A549 (cell line): ENCODE measurements around the gene BCAS3. TPM values are rescaled to one million over a fixed set of nuclear protein-coding genes. Genes with fewer than 3 reads are reported as not detected.
A peak's percentile ranks its signal among the peaks of the same experiment; 100 is the strongest.

ENCODE experiments used
- ATAC-seq, 2 experiments: fragments of 200-7000 bp in 1 of 2; fragments of >200 bp in 1 of 2; cut with Nextera tagmentation in 1 of 2; cut with Tn5 transposase in 1 of 2; 3 replicates each; pipeline versions ENCODE4 v1.8.0 to v1.9.1; 2018 to 2020; ENCODE audit warnings: mild to moderate bottlenecking in 1 of 2, moderate library complexity in 1 of 2
- CTCF ChIA-PET: fragments of 300-600 bp; sonication (Branson Sonifier 250); formaldehyde crosslinking; extraction: SDS; loops from one replicate; lab custom pipeline; 2021; ENCODE audit warnings: antibody characterized with exemption, inconsistent platforms; lab: Yijun Ruan, JAX
- POLR2A ChIA-PET: fragments of 350-600 bp; formaldehyde crosslinking; extraction: SDS; loops from one replicate; lab custom pipeline; 2021; ENCODE audit warnings: antibody characterized with exemption, inconsistent platforms; lab: Yijun Ruan, JAX
- DNase-seq, 2 experiments: peaks; one replicate each; pipeline versions ENCODE4 v3.0.0 to v3.0.0-alpha.2; 2011 to 2016; ENCODE audit warnings: low read depth in 1 of 2, low spot score in 1 of 2
- FAIRE-seq: peaks from 2 replicates; lab custom pipeline; 2011; peaks lifted over from hg19 to GRCh38; lab: Jason Lieb, UNC
- H3K27ac ChIP-seq, 2 experiments: fragments of >200 bp; sonication (Bioruptor Twin); formaldehyde crosslinking; 3 replicates each; pipeline ENCODE4 v1.5.1; 2016 to 2017
- H3K4me1 ChIP-seq: fragments of >200 bp; sonication (Bioruptor Twin); formaldehyde crosslinking; 3 replicates; pipeline ENCODE4 v1.6.1; 2016
- H3K4me2 ChIP-seq: fragments of >200 bp; sonication (Bioruptor Twin); formaldehyde crosslinking; 3 replicates; pipeline ENCODE4 v1.6.1; 2016
- H3K4me3 ChIP-seq: fragments of >200 bp; sonication (Bioruptor Twin); formaldehyde crosslinking; 3 replicates; pipeline ENCODE4 v1.5.1; 2016
- H3K9me3 ChIP-seq: fragments of >200 bp; sonication (Bioruptor Twin); formaldehyde crosslinking; 3 replicates; pipeline ENCODE4 v1.6.1; 2016
- BCL3 ChIP-seq: fragments of >200 bp; sonication (Bioruptor Twin); formaldehyde crosslinking; IDR thresholded peaks from 3 replicates; pipeline ENCODE4 v1.6.1; 2016
- BHLHE40 ChIP-seq: IDR thresholded peaks from 2 replicates; pipeline ENCODE4 v1.6.1; 2012; ENCODE audit warnings: low read depth, low read length, inconsistent platforms
- CEBPB ChIP-seq, 2 experiments: fragments of >200 bp in 1 of 2; sonication (Bioruptor Twin) in 1 of 2; formaldehyde crosslinking in 1 of 2; IDR thresholded peaks; 2 replicates each; pipeline ENCODE4 v1.6.1; 2012 to 2016
- CTCF ChIP-seq: fragments of >200 bp; sonication (Bioruptor Twin); formaldehyde crosslinking; IDR thresholded peaks from 3 replicates; pipeline ENCODE4 v1.5.1; 2016
- EHMT2 ChIP-seq: fragments of 200-600 bp; sonication (generic); IDR thresholded peaks from 2 replicates; pipeline ENCODE4 v1.6.1; 2016; ENCODE audit warnings: antibody characterized with exemption, low read depth, mild to moderate bottlenecking, moderate library complexity
- EP300 ChIP-seq, 2 experiments: fragments of >200 bp; sonication (Bioruptor Twin); formaldehyde crosslinking; IDR thresholded peaks; 2 replicates in 1 of 2; 3 replicates in 1 of 2; pipeline ENCODE4 v1.6.1; 2016 to 2017
- FOSL2 ChIP-seq, 2 experiments: fragments of 450-650 bp in 1 of 2; fragments of >200 bp in 1 of 2; sonication (Bioruptor Twin) in 1 of 2; formaldehyde crosslinking; IDR thresholded peaks; 2 replicates each; pipeline versions ENCODE4 v1.5.0 to v1.6.1; 2016 to 2020; ENCODE audit warnings: mild to moderate bottlenecking in 1 of 2, moderate library complexity in 1 of 2
- FOXS1 ChIP-seq: fragments of 250-450 bp; sonication (Bioruptor Pico); IDR thresholded peaks from 2 replicates; pipeline ENCODE4 v1.5.0; 2020; ENCODE audit warnings: mild to moderate bottlenecking, moderate library complexity
- JUN ChIP-seq, 2 experiments: fragments of >200 bp; sonication (Bioruptor Twin); formaldehyde crosslinking; IDR thresholded peaks; 2 replicates in 1 of 2; 3 replicates in 1 of 2; pipeline ENCODE4 v1.6.1; 2016 to 2017
- KDM1A ChIP-seq: fragments of 200-600 bp; sonication (generic); IDR thresholded peaks from 2 replicates; pipeline ENCODE4 v1.6.1; 2016; ENCODE audit warnings: low read depth, mild to moderate bottlenecking
- MAFK ChIP-seq: fragments of 450-650 bp; IDR thresholded peaks from 2 replicates; pipeline ENCODE4 v1.6.1; 2014; ENCODE audit not compliant: partially characterized antibody
- NFE2L2 ChIP-seq: fragments of 150-350 bp; conservative IDR thresholded peaks from 2 replicates; pipeline ENCODE4 v1.6.1; 2014; ENCODE audit warnings: low read length
- NR3C1 ChIP-seq: fragments of >200 bp; sonication (Bioruptor Twin); formaldehyde crosslinking; IDR thresholded peaks from 3 replicates; pipeline ENCODE4 v1.6.1; 2017
- POLR2A ChIP-seq: IDR thresholded peaks from 2 replicates; pipeline ENCODE4 v1.6.1; 2012; ENCODE audit warnings: mild to moderate bottlenecking, low read length
- RAD21 ChIP-seq, 2 experiments: fragments of >200 bp in 1 of 2; sonication (Bioruptor Twin) in 1 of 2; formaldehyde crosslinking in 1 of 2; IDR thresholded peaks in 1 of 2; conservative IDR thresholded peaks in 1 of 2; 2 replicates in 1 of 2; 3 replicates in 1 of 2; pipeline ENCODE4 v1.6.1; 2012 to 2018; ENCODE audit warnings: inconsistent platforms in 1 of 2
- RCOR1 ChIP-seq: fragments of 150-350 bp; IDR thresholded peaks from 2 replicates; pipeline ENCODE4 v1.6.1; 2014; ENCODE audit warnings: antibody characterized with exemption, low read length, low read depth
- SMC3 ChIP-seq: fragments of >200 bp; sonication (Bioruptor Twin); formaldehyde crosslinking; IDR thresholded peaks from 3 replicates; pipeline ENCODE4 v1.6.1; 2018; ENCODE audit warnings: inconsistent platforms
- ZFP36 ChIP-seq: fragments of 450-650 bp; IDR thresholded peaks from 2 replicates; pipeline ENCODE4 v1.6.1; 2014; ENCODE audit warnings: borderline replicate concordance; ENCODE audit not compliant: partially characterized antibody
- ZNF302 ChIP-seq: fragments of 250-450 bp; sonication (Bioruptor Pico); IDR thresholded peaks from 2 replicates; pipeline ENCODE4 v1.9.0; 2021; ENCODE audit warnings: inconsistent platforms, mild to moderate bottlenecking, moderate library complexity
- ZSCAN20 ChIP-seq: fragments of 250-450 bp; sonication (Bioruptor Pico); IDR thresholded peaks from 2 replicates; pipeline ENCODE4 v1.8.0; 2022; ENCODE audit warnings: mild to moderate bottlenecking, moderate library complexity
- WGBS: methylation state at CpG from one replicate; pipeline ENCODE4 v1.1.6; 2017; ENCODE audit errors: missing lambda C conversion rate; 5-methylcytosine and 5-hydroxymethylcytosine counted together
- polyA plus RNA-seq, 4 experiments: library from polyadenylated mRNA; depleted of rRNA in 3 of 4; stranded (reverse); fragments of >200 nt; fragmentation: RNase III in 1 of 4; extraction: RNeasy Plus Mini Kit Qiagen cat#74134 plus additional on column Dnase treatment in 1 of 4; gene quantifications; 2 replicates in 3 of 4; 3 replicates in 1 of 4; pipeline ENCODE4 v1.2.3, GENCODE V29; 2011 to 2017
- TF ChIP-seq, protein P1 (sequence below): IDR thresholded peaks from 2 replicates; pipeline ENCODE4 v1.6.1; 2012

Gene BCAS3
- polyA plus RNA-seq, 2 of the 4 experiments (the other 2 are of a cell fraction) = 14.7 to 43.4 TPM

DNA sequence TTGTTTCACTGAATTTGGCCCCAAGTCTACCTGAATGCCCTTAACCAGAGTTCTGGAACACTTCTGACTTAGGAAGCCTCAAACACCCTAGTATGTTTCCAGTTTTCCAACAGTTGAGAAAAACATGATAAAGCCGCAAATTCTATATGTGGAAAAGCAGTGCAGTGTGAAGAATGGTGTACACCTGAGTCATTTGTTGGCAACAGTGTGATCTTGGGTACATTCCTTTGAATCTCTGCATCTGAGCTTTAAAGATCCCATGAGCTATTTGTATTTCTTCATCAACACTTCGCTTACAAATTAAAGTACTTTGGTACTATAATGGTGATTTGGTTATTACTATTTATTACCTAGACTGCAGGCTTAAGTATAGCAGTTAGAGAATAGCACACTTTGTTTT, 628.4 kb downstream of the BCAS3 start (continued):
- TF ChIP-seq ZFP36 (no peak), RCOR1 (no peak), EHMT2 (no peak), CEBPB (IDR thresholded peaks at IDR 0.05) (no peak), FOSL2 (IDR thresholded peaks at IDR 0.05) (no peak), FOSL2 (CRISPR knock-in tag; IDR thresholded peaks at IDR 0.05) (no peak), NR3C1 (no peak), ZSCAN20 (CRISPR knock-in tag) (no peak)

DNA sequence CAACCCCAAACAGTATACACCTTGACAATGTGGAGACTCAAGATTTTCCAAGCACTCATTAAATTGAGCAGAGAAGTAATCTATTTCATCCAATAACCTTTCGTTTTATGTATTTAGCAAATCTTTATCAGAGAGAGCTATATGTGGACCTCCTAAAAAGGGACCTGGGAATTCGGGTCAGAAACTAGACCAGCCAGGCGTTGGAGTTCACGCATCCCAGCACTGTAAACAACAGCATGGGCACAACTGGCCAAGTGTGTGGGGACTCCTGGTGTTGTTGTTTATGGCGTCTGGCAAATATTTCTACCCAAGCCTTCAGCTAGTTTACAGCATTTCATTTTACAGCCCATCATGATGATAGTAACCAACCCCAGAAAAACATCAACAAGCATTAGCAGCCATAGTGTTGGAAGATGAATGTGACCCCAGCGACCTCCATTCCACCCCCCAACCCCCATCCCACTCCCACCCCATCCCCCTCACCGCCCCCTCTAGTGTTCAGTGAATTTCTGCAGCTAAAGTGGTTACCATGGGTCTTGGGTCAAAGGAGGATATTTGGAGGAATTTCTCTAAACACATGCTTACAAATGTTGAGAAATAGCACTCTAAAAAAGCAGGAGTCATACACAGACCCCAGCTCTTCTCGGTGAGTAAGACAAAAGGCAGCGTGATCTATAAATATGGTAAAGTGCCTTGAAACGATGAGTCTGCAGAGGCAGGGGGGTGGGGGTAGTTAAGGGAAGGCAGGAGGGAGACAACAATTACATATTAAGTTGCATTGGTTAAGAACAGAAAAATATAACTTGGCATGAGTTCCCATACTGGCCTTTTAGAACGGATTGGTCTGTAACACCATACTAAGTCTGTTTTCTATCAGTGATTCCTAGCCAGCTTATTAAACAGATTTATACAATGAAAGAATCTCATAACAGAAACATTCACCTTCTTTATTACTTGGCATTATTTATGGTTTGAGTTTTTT, 630.5 kb downstream of the BCAS3 start:
- peak; percentile 52 to 79 for DNase-seq
- H3K9me3 ChIP-seq = no peaks in the 10 kb centered on the region
- peak overlapping the region; percentile 26 to 76 for H3K27ac ChIP-seq
- POLR2A ChIA-PET = interaction anchor here (0.7 to 0.9 kb wide), 2 partner anchors 28 to 107 kb away, joined by 3 read pairs; no protein-coding TSS in a partner anchor
- CTCF ChIA-PET = interaction anchor here (0.8 to 3.6 kb wide), 15 partner anchors 9 to 588 kb away, joined by 3 to 10 read pairs (median 5); no protein-coding TSS in a partner anchor
- 52% methylated on average over 11 of the region's 11 CpGs for WGBS
- peaks cover 33% of the 10 kb centered on the region for H3K4me1 ChIP-seq
- no peak overlapping the region for H3K4me3 ChIP-seq
- FAIRE-seq = no peak
- no peak for TF ChIP-seq EHMT2
- peak; percentile 84 for TF ChIP-seq NFE2L2
- TF ChIP-seq EP300 (IDR thresholded peaks at IDR 0.05) = peak; percentile 18 to 64; a peak in 2 of 5 replicates
- no peak for TF ChIP-seq POLR2A
- TF ChIP-seq MAFK = peak; percentile 84
- TF ChIP-seq CEBPB (IDR thresholded peaks at IDR 0.05) = peak in 1 of 2 experiments; percentile 80; a peak in 2 of 4 replicates
- peak in 1 of 2 experiments; percentile 48; a peak in 3 of 5 replicates for TF ChIP-seq RAD21 (conservative IDR thresholded peaks at IDR 0.05 in 1 of 2, IDR thresholded peaks at IDR 0.05 in 1 of 2)
- TF ChIP-seq ZNF302 (CRISPR knock-in tag) = no peak
- 0 out of 2 replicates have a peak, but pooled peaks have one; percentile 33 for TF ChIP-seq FOSL2 (IDR thresholded peaks at IDR 0.05)
- TF ChIP-seq FOSL2 (CRISPR knock-in tag; IDR thresholded peaks at IDR 0.05) = peak; percentile 87
- TF ChIP-seq KDM1A = no peak
- TF ChIP-seq FOXS1 = no peak; the same call in 1 of the 2 replicates
- no peak for TF ChIP-seq RCOR1
- no peak for TF ChIP-seq BHLHE40
- TF ChIP-seq SMC3 = peak; percentile 22; the same call in 1 of the 3 replicates
- peak; percentile 23; the same call in 2 of the 3 replicates for TF ChIP-seq CTCF
- peak in 1 of 2 experiments; percentile 41; a peak in 1 of 5 replicates for TF ChIP-seq JUN (IDR thresholded peaks at IDR 0.05)
- no peak for TF ChIP-seq BCL3
- TF ChIP-seq, protein P1, sequence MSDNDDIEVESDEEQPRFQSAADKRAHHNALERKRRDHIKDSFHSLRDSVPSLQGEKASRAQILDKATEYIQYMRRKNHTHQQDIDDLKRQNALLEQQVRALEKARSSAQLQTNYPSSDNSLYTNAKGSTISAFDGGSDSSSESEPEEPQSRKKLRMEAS = no peak
- H3K4me2 ChIP-seq = peak overlapping the region; percentile 52
- ATAC-seq = peak; percentile 81 to 89; a peak in 5 of 6 replicates
